HEK293T (cell line): ENCODE measurements around the gene OPA1.
A peak's percentile ranks its signal among the peaks of the same experiment; 100 is the strongest.

Source experiments
- CTCF ChIA-PET: fragments of 350-600 bp; formaldehyde crosslinking; extraction: SDS; loops from one replicate; lab custom pipeline; 2021; ENCODE audit warnings: antibody characterized with exemption, inconsistent platforms; lab: Yijun Ruan, JAX
- POLR2A ChIA-PET: fragments of 350-600 bp; formaldehyde crosslinking; extraction: SDS; loops from one replicate; lab custom pipeline; 2020; ENCODE audit warnings: antibody characterized with exemption, inconsistent platforms; lab: Yijun Ruan, JAX
- DNase-seq: peaks from one replicate; pipeline ENCODE4 v3.0.0; 2012; ENCODE audit warnings: mixed read lengths; ENCODE audit errors: extremely low spot score
- ARNT ChIP-seq: fragments of 450-650 bp; IDR thresholded peaks from 2 replicates; pipeline ENCODE4 v1.6.1; 2017; ENCODE audit warnings: mild to moderate bottlenecking
- BHLHE40 ChIP-seq: fragments of 450-650 bp; IDR thresholded peaks from 2 replicates; pipeline ENCODE4 v1.6.1; 2016; ENCODE audit warnings: mild to moderate bottlenecking, moderate library complexity, borderline replicate concordance
- CTBP1 ChIP-seq: fragments of 450-650 bp; IDR thresholded peaks from 2 replicates; pipeline ENCODE4 v1.6.1; 2016; ENCODE audit warnings: borderline replicate concordance
- ELF4 ChIP-seq: fragments of 450-650 bp; IDR thresholded peaks from 2 replicates; pipeline ENCODE4 v1.6.1; 2017; ENCODE audit warnings: antibody characterized with exemption
- FOXA1 ChIP-seq: fragments of 450-650 bp; IDR thresholded peaks from 2 replicates; pipeline ENCODE4 v1.6.1; 2016; ENCODE audit warnings: mild to moderate bottlenecking
- FOXK2 ChIP-seq: fragments of 450-650 bp; IDR thresholded peaks from 2 replicates; pipeline ENCODE4 v1.6.1; 2016; ENCODE audit warnings: mild to moderate bottlenecking
- FOXM1 ChIP-seq: fragments of 450-650 bp; IDR thresholded peaks from 2 replicates; pipeline ENCODE4 v1.6.1; 2017; ENCODE audit warnings: mild to moderate bottlenecking, borderline replicate concordance
- HDGF ChIP-seq: fragments of 450-650 bp; IDR thresholded peaks from 2 replicates; pipeline ENCODE4 v1.6.1; 2017; ENCODE audit warnings: antibody characterized with exemption, borderline replicate concordance
- L3MBTL2 ChIP-seq: fragments of 450-650 bp; conservative IDR thresholded peaks from 2 replicates; pipeline ENCODE4 v1.6.1; 2016; ENCODE audit warnings: mild to moderate bottlenecking
- LEF1 ChIP-seq: fragments of 450-650 bp; IDR thresholded peaks from 2 replicates; pipeline ENCODE4 v1.6.1; 2017; ENCODE audit warnings: mild to moderate bottlenecking, borderline replicate concordance
- NFRKB ChIP-seq: fragments of 450-650 bp; IDR thresholded peaks from 2 replicates; pipeline ENCODE4 v1.6.1; 2016; ENCODE audit warnings: mild to moderate bottlenecking, moderate library complexity
- SP1 ChIP-seq: fragments of 450-650 bp; IDR thresholded peaks from 2 replicates; pipeline ENCODE4 v1.6.1; 2017
- SUZ12 ChIP-seq: fragments of 450-650 bp; IDR thresholded peaks from 2 replicates; pipeline ENCODE4 v1.6.1; 2016; ENCODE audit warnings: mild to moderate bottlenecking
- TARDBP ChIP-seq: fragments of 450-650 bp; IDR thresholded peaks from 2 replicates; pipeline ENCODE4 v1.6.1; 2016
- ZNF384 ChIP-seq: fragments of 450-650 bp; IDR thresholded peaks from 2 replicates; pipeline ENCODE4 v1.6.1; 2016
- TF ChIP-seq, protein P1 (sequence below): fragments of 450-650 bp; IDR thresholded peaks from 2 replicates; pipeline ENCODE4 v1.6.1; 2016

The OPA1 gene

DNA sequence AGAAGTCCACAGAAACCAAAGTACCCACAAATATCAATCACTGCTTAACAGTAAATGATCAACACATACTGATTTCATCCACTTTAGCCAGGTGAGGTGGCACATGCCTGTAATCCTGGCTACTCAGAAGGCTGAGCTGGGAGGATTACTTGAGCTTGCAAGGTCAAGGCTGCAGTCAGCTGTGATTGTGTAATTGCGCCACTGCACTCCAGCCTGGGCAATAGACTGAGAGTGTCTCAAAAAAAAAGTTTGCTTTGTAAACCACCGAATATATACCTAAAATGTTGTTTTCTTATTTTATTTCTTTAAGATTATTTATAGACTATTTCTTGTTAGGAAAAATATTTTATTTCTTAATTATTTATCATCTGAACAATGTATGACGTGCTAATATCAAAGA, 29.6 kb upstream of the OPA1 start:
- ChIA-PET POLR2A (no interaction called here), CTCF (interaction anchor here (0.6 kb wide), 1 partner anchor 571 kb away, joined by 4 read pairs; no protein-coding TSS in a partner anchor)
- TF ChIP-seq TARDBP (no peak), HDGF (no peak), FOXA1 (no peak), SP1 (no peak), L3MBTL2 (no peak), FOXM1 (no peak), ELF4 (no peak), BHLHE40 (no peak), ARNT (no peak), FOXK2 (no peak)
- DNase-seq, result no peak

DNA sequence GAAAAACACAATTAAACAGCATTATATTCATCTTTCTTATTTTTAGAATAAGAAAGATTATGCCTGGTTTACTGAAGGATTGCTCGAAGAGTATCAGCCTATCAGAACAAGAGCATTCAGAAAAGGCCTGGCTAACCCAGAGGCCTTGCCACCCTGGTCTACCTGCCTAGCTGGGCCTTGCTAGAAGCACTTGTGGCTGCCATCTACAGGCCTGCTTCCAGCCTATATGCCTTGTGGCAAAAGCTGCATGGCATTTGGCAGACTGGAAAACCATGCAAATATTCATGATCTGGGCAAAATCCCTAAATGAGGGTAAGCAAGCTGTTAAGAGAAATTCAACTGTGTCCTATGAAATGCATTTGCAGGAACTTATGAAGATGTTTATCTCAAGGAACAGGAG, 29.0 kb upstream of the OPA1 start:
- CTCF ChIA-PET, result no interaction called here

DNA sequence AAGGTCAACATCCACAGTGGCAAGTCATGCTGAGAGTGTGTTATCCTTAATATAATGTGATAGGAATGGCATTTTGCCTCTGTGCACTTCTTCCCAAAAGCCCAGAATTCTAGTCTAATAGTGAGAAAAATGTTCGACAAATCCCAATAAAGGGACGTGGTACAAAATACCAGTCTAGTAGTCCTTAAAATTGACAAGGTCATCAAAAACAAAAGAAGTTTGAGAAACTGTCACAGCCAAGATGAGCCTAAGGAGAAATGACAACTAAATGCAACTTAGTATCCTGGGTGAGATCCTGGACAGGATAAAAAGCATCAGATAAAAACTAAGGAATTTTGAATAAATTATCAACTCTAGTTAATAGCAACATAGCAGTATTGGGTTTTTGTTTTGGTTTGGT, 23.9 kb upstream of the OPA1 start:
- ChIA-PET CTCF (no interaction called here), POLR2A (no interaction called here)
- DNase-seq, result no peak
- TF ChIP-seq ARNT (no peak), LEF1 (no peak), BHLHE40 (no peak), CTBP1 (no peak), SUZ12 (no peak), SP1 (no peak), FOXM1 (no peak), ZNF384 (no peak), TARDBP (no peak), FOXA1 (no peak), HDGF (no peak), FOXK2 (no peak), NFRKB (no peak), L3MBTL2 (no peak), ELF4 (no peak)
- TF ChIP-seq, protein P1, sequence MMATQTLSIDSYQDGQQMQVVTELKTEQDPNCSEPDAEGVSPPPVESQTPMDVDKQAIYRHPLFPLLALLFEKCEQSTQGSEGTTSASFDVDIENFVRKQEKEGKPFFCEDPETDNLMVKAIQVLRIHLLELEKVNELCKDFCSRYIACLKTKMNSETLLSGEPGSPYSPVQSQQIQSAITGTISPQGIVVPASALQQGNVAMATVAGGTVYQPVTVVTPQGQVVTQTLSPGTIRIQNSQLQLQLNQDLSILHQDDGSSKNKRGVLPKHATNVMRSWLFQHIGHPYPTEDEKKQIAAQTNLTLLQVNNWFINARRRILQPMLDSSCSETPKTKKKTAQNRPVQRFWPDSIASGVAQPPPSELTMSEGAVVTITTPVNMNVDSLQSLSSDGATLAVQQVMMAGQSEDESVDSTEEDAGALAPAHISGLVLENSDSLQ, result no peak

More for the DNA sequence above, 29.0 kb upstream of the OPA1 start:
- no peak for DNase-seq
- POLR2A ChIA-PET, result no interaction called here
- no peak for TF ChIP-seq LEF1
- TF ChIP-seq FOXA1, result no peak
- TF ChIP-seq CTBP1, result no peak
- TF ChIP-seq, protein P1, result no peak
- TF ChIP-seq SP1, result no peak

DNA sequence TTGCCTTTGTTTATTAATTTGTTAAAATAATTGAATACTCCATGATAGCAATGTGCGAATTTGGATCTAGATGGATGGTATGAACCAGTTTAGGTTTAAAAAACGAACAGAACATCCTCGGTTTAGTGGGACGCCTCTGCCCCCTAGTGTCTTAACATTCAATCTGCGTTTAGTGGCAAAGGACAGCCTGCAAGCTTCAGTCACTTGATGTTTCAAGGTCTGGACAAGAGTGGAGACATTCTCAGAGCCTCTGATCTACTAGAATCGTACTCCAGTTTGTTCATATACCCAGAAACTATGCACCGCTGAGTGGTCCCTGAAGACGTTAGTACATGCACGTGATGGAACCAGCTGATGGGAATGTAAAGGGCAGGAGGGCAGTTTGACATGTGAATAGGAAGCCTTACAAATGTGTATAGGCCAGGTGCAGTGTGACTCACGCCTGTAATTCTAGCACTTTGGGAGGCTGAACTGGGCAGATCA, 20.5 kb upstream of the OPA1 start:
- DNase-seq, result peak; percentile 44
- TF ChIP-seq ELF4, result no peak
- no peak for TF ChIP-seq FOXM1
- TF ChIP-seq, protein P1, result no peak
- no peak for TF ChIP-seq SUZ12
- no peak for TF ChIP-seq LEF1
- no peak for TF ChIP-seq HDGF
- no peak for TF ChIP-seq ARNT
- no peak for TF ChIP-seq SP1
- no peak for TF ChIP-seq BHLHE40
- TF ChIP-seq ZNF384, result no peak
- no peak for TF ChIP-seq L3MBTL2
- TF ChIP-seq TARDBP, result no peak
- TF ChIP-seq NFRKB, result no peak
- no peak for TF ChIP-seq FOXK2
- no peak for TF ChIP-seq CTBP1
- TF ChIP-seq FOXA1, result no peak
- ChIA-PET CTCF (interaction anchor here (0.6 to 1.2 kb wide), 4 partner anchors 112 to 1088 kb away, joined by 3 to 6 read pairs (median 4); no protein-coding TSS in a partner anchor), POLR2A (no interaction called here)

DNA sequence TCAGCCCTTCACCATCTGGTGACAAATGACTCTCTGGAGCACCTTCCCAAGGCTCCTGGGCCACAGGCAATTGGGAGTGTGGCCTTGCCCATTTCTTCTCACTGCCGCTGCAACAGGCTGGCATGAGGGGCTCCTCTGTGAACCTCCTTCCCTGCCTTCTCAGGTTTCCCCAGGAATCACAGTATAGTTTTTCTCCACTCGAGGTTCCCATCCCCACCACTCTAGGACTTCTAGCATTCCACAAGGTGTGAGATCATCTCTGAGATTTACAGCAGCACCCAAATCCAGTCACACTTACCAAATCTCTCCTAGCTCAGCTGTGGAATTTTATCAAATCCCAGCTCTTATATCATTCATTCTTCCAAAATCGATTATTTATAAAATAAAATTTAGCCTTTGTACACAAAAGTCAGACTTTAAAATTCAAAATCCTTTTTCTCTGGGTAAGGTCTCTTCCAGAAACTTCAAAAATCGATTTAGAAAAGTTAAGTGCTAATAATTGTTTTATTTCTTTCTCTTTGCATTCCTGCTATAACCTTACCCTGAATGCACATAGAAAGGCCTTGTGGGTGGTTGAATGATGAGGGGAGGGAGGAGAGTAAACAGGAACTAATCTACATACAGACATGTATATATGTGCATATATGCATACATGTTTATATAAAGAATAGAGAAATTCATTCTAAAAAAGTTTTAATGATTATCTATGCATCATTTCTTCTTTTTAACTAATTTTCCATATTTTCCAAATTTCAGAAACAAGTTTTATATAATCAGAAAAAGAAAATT, 19.4 kb upstream of the OPA1 start:
- ChIA-PET CTCF (interaction anchor here (0.9 kb wide), 1 partner anchor 113 kb away, joined by 3 read pairs; no protein-coding TSS in a partner anchor), POLR2A (no interaction called here)
- DNase-seq, result no peak
- TF ChIP-seq ELF4 (no peak), L3MBTL2 (no peak), BHLHE40 (no peak), TARDBP (no peak), SUZ12 (no peak), FOXM1 (no peak), LEF1 (no peak), ZNF384 (no peak), ARNT (no peak), CTBP1 (no peak), FOXA1 (no peak), SP1 (no peak)
- TF ChIP-seq, protein P1, result no peak
